Measurements from ENCODE around the gene CDV3.

DNA sequence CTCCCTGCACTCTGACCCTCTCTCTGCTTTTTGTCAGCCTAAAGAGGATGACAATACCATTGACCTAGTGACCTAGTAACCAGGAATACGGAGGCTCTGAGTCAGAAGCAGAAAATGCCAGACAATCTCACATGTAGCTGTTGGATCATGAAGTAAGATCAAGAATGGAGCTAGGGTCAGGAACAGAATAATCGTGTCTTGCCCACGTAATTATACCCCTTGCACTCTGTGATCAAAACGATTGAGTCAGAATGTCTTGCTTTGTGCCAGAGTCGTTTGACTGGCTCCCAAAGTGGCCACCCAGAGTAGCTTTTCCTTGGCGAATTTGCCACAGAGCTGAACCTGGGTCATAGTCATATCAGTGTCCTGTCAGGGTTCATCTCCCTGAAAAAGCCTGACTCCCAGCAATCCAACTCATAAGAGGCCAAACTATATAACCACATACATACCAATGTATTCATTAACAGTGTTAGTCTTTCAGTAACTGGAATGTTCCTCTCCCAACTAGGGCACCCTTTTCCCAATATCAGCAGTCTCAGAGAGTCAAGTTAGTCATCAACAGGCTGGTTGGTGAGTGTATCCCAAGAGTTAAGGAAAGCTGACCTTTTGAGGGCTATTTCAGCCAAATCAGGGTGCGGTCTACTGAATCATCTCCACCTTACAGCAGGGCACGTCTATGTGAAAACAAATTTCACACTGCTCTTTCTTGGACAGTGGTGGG lies 5.0 kb upstream of the CDV3 start:
- TF ChIP-seq EZH2 (IDR thresholded peaks at IDR 0.05; ENCODE audit: borderline replicate concordance, insufficient read depth, low read length, poor library complexity, severe bottlenecking): no peak
- TF ChIP-seq TAF1 (IDR thresholded peaks at IDR 0.05; ENCODE audit: low read depth): no peak
- TF ChIP-seq POLR2AphosphoS5 (IDR thresholded peaks at IDR 0.05): no peak
- TF ChIP-seq, protein P1, sequence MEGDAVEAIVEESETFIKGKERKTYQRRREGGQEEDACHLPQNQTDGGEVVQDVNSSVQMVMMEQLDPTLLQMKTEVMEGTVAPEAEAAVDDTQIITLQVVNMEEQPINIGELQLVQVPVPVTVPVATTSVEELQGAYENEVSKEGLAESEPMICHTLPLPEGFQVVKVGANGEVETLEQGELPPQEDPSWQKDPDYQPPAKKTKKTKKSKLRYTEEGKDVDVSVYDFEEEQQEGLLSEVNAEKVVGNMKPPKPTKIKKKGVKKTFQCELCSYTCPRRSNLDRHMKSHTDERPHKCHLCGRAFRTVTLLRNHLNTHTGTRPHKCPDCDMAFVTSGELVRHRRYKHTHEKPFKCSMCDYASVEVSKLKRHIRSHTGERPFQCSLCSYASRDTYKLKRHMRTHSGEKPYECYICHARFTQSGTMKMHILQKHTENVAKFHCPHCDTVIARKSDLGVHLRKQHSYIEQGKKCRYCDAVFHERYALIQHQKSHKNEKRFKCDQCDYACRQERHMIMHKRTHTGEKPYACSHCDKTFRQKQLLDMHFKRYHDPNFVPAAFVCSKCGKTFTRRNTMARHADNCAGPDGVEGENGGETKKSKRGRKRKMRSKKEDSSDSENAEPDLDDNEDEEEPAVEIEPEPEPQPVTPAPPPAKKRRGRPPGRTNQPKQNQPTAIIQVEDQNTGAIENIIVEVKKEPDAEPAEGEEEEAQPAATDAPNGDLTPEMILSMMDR (IDR thresholded peaks at IDR 0.05; ENCODE audit: poor library complexity, severe bottlenecking): no peak
- no peak for TF ChIP-seq RAD21 (conservative IDR thresholded peaks at IDR 0.05)
- no peak for TF ChIP-seq SMC3 (conservative IDR thresholded peaks at IDR 0.05; ENCODE audit: poor library complexity)
- TF ChIP-seq MXI1 (conservative IDR thresholded peaks at IDR 0.05; ENCODE audit: poor library complexity, severe bottlenecking): no peak
